ENCODE measurements around the gene CHD3.

DNA sequence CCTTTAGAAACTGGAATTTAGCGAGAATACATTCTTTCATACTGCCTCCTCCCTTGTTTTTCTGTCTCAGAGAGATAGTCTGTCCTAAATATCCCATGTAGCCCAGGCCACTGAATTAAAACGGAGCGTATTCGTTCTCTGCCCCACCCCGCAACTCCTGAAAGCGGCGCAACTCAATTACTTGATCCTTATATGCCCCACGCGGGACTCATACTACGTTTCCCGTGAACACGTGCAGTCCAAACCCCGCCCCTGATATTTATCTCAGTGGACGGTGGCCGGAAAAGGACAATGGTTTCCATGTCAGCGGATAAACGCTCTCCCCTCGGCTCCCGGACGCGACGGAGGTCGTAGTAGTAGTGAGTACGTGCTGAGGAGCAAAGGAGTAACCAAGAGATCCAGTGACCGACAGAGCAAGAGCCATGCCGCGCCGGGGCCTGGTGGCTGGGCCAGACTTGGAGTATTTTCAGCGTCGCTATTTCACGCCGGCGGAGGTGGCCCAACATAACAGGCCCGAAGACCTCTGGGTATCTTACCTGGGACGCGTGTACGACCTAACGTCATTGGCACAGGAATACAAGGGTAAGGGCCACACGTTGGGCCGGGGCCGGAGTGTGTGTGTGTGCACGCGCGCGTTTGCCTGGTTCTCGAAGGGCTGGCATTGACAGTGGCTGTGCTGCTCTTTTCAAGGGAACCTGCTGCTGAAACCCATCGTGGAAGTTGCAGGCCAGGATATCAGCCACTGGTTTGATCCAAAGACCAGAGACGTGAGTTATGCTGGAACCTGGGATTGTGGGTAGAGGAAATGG lies 30.7 kb upstream of the CHD3 start, which contains the start of gene CYB5D1:
- TF ChIP-seq POLR2A (IDR thresholded peaks at IDR 0.05; ENCODE audit: low read length): 0 out of 2 replicates have a peak, but pooled peaks have one; percentile 42
- no peak for TF ChIP-seq CTCF (IDR thresholded peaks at IDR 0.05)
- TF ChIP-seq ZSCAN20 (CRISPR knock-in tag; IDR thresholded peaks at IDR 0.05): no peak
- no peak for TF ChIP-seq SMC3 (IDR thresholded peaks at IDR 0.05)
